ENCODE data around the gene ING3. TPM values are rescaled to one million over a fixed set of nuclear protein-coding genes. Genes with fewer than 3 reads are reported as not detected.

Gene ING3
- total and polyA plus RNA-seq, 9 of the 15 experiments (the other 6 are each of a cell fraction or from before 2014, with no cell fraction given): 22.8 to 233 (median 50.4) TPM

DNA sequence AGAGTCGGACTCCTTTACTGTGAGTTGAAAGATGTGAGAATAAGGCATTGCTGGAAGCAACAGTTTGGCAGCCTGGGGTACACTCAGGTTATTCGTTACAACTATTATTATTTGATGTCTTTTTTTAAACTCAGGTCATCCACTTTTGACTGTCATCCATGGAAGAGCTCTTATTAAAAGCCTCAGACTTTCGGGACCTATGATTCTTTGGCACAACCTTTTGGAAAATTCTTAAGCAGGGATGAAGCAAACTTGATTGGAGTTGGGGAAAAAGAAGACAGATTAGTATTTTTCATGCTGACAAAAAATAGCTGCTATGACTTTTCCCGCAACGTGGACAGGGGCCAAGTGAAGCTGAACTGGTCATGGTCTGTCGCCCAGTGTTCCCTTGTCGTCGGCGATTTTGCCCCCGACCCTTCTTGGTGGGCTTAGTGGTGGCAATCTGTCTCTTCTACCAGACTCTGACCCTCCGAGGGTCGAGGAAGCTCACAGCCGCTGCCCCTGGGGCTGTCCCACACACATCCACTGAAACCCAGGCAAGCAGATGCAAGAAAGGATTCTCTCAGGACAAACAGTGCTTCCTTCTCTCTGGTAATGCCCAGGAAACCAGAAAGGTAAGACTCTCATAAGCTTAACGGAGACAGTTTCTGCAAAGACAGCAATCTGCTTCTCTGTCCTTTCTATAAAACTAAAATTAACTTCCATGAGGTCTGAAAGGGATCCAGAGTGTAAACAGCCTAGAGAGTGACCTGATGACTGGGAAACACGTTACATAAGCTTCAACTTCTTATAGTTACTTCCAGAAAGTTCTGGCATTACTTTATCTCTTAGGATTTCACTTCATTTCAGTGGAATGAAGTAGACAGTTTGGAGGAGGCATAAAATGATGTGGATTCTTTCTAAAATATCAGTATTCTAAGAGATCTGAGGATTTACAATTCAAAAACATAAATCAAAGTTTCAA, 39.0 kb downstream of the ING3 start (continued):
- TF ChIP-seq ZMIZ1 (IDR thresholded peaks at IDR 0.05; ENCODE audit: low read depth in 2 of 2, low read length in 2 of 2) (no peak), ETV5 (CRISPR knock-in tag; IDR thresholded peaks at IDR 0.05; ENCODE audit: low read depth) (peak; percentile 16; the same call in 1 of the 2 replicates), SMAD1 (IDR thresholded peaks at IDR 0.05; ENCODE audit: low read depth, low read length, partially characterized antibody) (no peak), HES1 (IDR thresholded peaks at IDR 0.05; ENCODE audit: low read depth) (0 out of 2 replicates have a peak, but pooled peaks have one; percentile 12), NFIC (IDR thresholded peaks at IDR 0.05) (0 out of 2 replicates have a peak, but pooled peaks have one; percentile 10), SUPT5H (IDR thresholded peaks at IDR 0.05) (peak; percentile 13; the same call in 1 of the 2 replicates), MLX (CRISPR knock-in tag; conservative IDR thresholded peaks at IDR 0.05) (0 out of 4 replicates have a peak, but pooled peaks of 1 of the 2 experiments have one; percentile 28), ZNF316 (IDR thresholded peaks at IDR 0.05) (peak; percentile 27; the same call in 1 of the 2 replicates)
- TF ChIP-seq, protein P1, sequence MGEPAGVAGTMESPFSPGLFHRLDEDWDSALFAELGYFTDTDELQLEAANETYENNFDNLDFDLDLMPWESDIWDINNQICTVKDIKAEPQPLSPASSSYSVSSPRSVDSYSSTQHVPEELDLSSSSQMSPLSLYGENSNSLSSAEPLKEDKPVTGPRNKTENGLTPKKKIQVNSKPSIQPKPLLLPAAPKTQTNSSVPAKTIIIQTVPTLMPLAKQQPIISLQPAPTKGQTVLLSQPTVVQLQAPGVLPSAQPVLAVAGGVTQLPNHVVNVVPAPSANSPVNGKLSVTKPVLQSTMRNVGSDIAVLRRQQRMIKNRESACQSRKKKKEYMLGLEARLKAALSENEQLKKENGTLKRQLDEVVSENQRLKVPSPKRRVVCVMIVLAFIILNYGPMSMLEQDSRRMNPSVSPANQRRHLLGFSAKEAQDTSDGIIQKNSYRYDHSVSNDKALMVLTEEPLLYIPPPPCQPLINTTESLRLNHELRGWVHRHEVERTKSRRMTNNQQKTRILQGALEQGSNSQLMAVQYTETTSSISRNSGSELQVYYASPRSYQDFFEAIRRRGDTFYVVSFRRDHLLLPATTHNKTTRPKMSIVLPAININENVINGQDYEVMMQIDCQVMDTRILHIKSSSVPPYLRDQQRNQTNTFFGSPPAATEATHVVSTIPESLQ (CRISPR knock-in tag; IDR thresholded peaks at IDR 0.05): 0 out of 2 replicates have a peak, but pooled peaks have one; percentile 51
